HG03575 (cell line): ENCODE measurements around the gene MRGPRX4.

Source experiments
- ATAC-seq: cut with Tn5 transposase; IDR thresholded peaks from one replicate; pipeline ENCODE4 v1.9.1; 2021; ENCODE audit not compliant: unreplicated experiment, insufficient number of reproducible peaks, low FRiP score; ENCODE audit errors: extremely low read depth

The MRGPRX4 gene

DNA sequence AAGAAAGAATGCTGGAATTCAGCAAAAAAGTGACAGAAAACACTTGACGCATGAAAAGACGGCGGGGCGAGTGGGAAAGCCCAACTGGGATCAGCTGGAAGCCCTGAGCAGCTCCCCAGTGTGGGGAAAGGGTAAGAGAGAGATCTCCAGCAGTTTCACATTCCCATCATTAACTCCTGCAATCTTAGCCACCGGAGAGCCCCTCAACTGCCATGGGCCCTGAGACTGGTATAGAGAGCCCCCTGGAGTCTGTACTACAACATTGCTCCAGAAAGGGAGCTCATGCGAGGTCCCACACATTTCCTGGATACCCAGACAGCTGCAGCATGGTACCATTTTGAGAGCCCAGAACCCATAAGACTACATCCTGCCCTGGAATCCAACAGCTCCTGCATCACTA is 31.1 kb downstream of the MRGPRX4 start:
- ATAC-seq: no peak

DNA sequence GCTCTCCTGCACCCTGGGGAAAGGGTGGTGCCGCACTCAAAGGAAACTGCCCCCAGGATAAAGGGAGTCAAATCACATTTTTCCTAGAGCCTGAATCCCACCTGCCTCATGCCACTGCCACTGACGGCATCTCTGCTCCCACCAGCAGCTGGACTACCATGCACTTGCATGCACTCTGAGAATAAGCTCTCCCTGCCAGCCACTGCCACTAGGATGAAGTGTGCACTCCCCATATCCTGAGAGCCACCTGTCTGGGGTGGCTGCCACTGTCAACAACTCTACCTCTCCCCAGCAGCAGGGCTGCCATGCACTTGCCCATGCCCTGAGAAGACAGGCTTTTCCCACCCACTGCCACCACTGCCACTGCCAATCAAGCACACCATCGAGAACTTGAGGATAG is 31.6 kb downstream of the MRGPRX4 start:
- ATAC-seq: no peak

DNA sequence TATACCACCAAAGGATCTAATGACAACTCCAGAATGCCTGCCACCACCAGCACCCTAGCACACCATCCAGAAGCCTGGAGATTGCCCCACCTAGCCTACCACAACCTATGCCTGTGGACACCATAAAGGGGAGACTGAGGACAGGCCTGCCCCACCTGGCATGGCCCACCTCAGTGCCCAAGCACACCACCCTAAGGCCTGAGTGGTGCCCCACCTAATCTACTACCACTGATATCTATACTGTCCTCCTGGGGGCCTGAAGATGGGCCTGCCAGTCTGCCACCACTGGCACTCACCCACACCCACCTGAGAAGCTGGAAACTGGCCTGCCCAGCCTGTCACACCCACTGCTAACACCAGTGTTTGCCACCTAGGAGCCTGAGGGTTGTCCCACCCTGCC is 32.1 kb downstream of the MRGPRX4 start:
- ATAC-seq: no peak

DNA sequence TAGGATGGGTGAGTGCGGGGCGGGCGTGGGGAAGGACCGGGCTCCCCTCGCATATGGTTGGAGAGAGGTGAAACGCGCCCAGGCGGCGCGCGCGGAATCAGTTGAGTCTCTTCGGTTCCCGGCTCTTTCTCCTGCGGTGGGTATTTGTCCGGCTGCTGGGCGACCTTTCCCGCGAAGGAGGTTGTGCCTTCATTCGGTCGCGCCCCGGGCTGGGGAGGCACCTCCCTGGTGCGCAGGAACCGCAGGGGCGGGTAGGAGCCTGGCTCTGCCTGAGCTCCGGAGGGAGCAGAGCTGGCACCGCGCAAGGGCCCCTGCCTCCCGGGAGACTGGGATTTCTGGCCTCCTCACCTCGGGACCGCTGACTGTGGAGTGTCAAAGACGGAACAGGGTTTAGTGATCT is 36.4 kb downstream of the MRGPRX4 start:
- no peak for ATAC-seq

DNA sequence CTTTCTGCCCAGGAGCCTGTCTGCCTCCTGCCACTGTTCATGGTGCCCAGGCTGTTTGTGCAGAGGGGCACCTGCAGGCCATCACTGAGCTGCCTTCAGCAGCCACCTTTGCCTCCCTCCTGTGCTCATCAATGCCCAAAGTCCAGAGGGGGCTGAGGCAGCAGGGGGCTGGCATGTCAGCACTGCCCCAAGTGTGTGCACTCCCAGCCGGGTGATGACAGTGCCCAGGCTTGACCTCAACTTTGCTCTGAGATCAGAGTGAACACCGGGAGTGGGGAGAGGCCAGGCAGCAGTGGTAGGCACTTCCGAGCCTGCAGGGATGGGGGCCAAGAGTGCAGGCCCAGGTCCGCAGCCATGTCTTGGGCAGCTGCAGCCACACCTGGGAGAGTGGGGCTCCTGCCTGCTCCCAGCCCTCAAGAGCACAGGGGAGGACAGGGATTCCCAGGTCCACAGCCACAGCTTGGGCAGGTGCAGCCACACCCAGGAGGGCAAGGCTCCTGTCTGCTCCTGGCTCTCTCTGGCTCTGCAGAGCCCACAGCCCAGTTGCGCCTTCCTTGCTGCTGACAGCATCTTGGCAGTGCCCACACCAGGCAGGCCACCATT is 48.7 kb downstream of the MRGPRX4 start:
- no peak for ATAC-seq

DNA sequence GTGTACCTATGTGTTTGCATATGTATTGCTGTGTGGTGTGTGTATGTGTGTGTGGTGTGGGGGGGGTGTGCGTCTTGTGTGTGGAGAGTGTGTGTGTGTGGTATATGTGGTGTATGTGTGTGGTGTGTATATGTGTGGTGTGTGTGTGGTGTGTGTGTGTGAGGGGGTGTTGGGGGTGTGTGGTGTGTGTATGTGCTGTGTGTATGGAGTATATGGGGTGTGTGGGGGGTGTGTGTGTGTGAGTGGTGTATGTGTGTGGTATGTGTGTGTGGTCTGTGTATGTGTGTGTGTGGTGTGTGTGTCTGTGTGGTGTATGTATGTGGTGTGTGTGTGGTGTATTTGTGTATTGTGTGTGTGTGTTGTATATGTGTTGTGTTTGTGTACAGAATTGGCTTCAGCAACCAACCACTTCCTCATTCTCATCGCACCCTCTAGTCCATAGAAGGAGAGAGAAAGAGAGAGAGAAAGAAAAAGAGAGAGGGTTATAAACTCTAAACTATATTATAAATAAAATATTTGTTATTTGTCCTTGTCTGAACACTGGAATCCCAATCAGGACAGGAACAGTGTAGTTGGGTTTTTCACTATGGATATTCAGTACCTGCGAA is 50.3 kb downstream of the MRGPRX4 start:
- ATAC-seq: no peak
